ENCODE results near the gene NCOA5. TPM values are rescaled to one million over a fixed set of nuclear protein-coding genes. Genes with fewer than 3 reads are reported as not detected.
A peak's percentile ranks its signal among the peaks of the same experiment; 100 is the strongest.

Gene NCOA5
- total and polyA plus RNA-seq, 10 donors, result 14.3 to 33.2 (median 27.7) TPM

- Histone ChIP-seq H3K36me3 (peaks cover 0 to 38% (median 29%) of the 10 kb centered on the region in 6 donors), H3K4me3 (peak overlapping the region in 7 of 8 donors; percentile 56 to 90 (median 59)), H3K9me3 (no peaks in the 10 kb centered on the region), H3K27ac (peak overlapping the region in 5 of 8 donors; percentile 86 to 93 (median 88)), H3K4me1 (peaks cover 28 to 72% (median 53%) of the 10 kb centered on the region in 6 donors), H3K27me3 (replicated peaks in 1 of 7) (no peaks in the 10 kb centered on the region)
- no peak for DNase-seq
- TF ChIP-seq, protein P1, sequence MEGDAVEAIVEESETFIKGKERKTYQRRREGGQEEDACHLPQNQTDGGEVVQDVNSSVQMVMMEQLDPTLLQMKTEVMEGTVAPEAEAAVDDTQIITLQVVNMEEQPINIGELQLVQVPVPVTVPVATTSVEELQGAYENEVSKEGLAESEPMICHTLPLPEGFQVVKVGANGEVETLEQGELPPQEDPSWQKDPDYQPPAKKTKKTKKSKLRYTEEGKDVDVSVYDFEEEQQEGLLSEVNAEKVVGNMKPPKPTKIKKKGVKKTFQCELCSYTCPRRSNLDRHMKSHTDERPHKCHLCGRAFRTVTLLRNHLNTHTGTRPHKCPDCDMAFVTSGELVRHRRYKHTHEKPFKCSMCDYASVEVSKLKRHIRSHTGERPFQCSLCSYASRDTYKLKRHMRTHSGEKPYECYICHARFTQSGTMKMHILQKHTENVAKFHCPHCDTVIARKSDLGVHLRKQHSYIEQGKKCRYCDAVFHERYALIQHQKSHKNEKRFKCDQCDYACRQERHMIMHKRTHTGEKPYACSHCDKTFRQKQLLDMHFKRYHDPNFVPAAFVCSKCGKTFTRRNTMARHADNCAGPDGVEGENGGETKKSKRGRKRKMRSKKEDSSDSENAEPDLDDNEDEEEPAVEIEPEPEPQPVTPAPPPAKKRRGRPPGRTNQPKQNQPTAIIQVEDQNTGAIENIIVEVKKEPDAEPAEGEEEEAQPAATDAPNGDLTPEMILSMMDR (IDR thresholded peaks at IDR 0.05 in 8 of 11, conservative IDR thresholded peaks at IDR 0.05 in 3 of 11), result no peak
- TF ChIP-seq POLR2AphosphoS5 (IDR thresholded peaks at IDR 0.05) (no peak), POLR2A (IDR thresholded peaks at IDR 0.05) (no peak)
- intact Hi-C loops (cut with DNase I; ENCODE audit: low total_unique reads), result no loop called here
- WGBS, 5 donors, result 72 to 93% (median 82%) methylated on average over 2 of the region's 2 CpGs
Observed at GRCh38 chr20:46120136-46120535, 30.4 kb upstream of the NCOA5 start.

DNA sequence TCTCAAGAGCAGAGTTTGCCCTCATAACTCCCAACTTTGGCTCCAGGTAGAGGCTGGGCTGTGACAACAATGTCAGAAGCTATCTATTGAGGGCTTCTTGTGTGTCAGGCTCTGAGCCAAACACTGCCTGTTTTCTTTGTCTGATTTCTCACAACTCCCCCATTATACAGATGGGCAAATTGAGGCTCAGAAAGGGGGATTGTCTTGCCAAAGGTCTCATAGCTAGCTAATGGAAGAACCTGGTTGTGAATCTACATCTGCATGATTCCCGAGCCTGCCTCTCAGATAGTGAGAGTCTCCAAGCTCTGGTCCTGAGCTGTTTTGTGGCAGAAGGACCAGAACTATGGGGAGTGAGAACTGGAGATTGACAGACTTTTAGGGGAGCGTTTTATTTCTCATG is 29.8 kb upstream of the NCOA5 start:
- Histone ChIP-seq H3K27me3 (replicated peaks in 1 of 7) (no peaks in the 10 kb centered on the region), H3K27ac (peak overlapping the region in 7 of 8 donors; percentile 81 to 93 (median 87)), H3K4me3 (peak overlapping the region; percentile 24 to 90 (median 58)), H3K4me1 (peaks cover 28 to 72% (median 53%) of the 10 kb centered on the region in 6 donors), H3K9me3 (no peaks in the 10 kb centered on the region), H3K36me3 (peaks cover 0 to 33% (median 27%) of the 10 kb centered on the region in 6 donors)
- TF ChIP-seq POLR2A (IDR thresholded peaks at IDR 0.05) (no peak), POLR2AphosphoS5 (IDR thresholded peaks at IDR 0.05) (no peak)
- TF ChIP-seq, protein P1 (IDR thresholded peaks at IDR 0.05 in 8 of 11, conservative IDR thresholded peaks at IDR 0.05 in 3 of 11), result no peak
- intact Hi-C loops (cut with DNase I; ENCODE audit: low total_unique reads), result no loop called here
- 63 to 88% (median 70%) methylated on average over 2 of the region's 2 CpGs for whole genome bisulfite sequencing, 5 donors
- DNase-seq, result no peak

- H3K27me3 ChIP-seq (replicated peaks in 1 of 7), result no peaks in the 10 kb centered on the region
- peak overlapping the region; percentile 56 to 90 (median 58) for H3K4me3 ChIP-seq
- H3K27ac ChIP-seq, result peak overlapping the region; percentile 22 to 93 (median 86)
- H3K4me1 ChIP-seq, result peaks cover 28 to 72% (median 53%) of the 10 kb centered on the region in 6 donors
- no peak for DNase-seq
- peaks cover 0 to 28% (median 24%) of the 10 kb centered on the region in 6 donors for H3K36me3 ChIP-seq
- intact Hi-C loops (cut with DNase I; ENCODE audit: low total_unique reads), result no loop called here
- TF ChIP-seq POLR2AphosphoS5 (IDR thresholded peaks at IDR 0.05), result no peak
- TF ChIP-seq, protein P1 (IDR thresholded peaks at IDR 0.05 in 8 of 11, conservative IDR thresholded peaks at IDR 0.05 in 3 of 11), result no peak
- no peak for TF ChIP-seq POLR2A (IDR thresholded peaks at IDR 0.05)
- WGBS, 5 donors, result 35 to 47% (median 42%) methylated on average over 2 of the region's 2 CpGs
- H3K9me3 ChIP-seq, result no peaks in the 10 kb centered on the region
Observed at GRCh38 chr20:46119028-46119546, 29.3 kb upstream of the NCOA5 start.

DNA sequence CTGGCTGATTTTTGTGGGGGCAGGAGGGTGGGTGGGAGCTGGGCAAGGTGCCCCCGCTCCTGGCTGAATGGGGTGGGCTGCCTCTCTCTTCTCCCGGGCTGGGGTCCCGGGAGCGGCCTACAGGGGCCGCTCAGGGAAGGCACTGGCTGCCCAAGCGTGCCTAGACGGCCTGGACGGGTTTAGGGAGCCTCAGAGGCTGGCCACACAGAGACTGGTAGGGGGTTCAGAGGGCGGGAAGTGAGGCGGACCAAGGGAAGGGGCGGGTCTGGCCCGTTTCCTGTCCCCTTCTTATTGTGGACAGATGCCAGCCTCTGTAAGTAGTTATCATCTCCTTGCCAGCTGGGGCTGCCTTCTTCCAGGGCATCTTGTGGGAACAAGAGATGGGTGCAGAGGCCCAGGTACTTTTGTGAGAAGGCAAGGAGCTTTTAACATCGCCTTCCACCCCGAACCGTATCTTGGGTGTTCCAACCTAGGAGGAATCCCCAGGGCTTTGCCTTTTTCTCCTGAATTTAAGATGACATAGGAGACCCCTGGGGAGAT is 28.8 kb upstream of the NCOA5 start:
- H3K27ac ChIP-seq, result peak overlapping the region; percentile 22 to 93 (median 86)
- TF ChIP-seq POLR2A (IDR thresholded peaks at IDR 0.05) (no peak), POLR2AphosphoS5 (IDR thresholded peaks at IDR 0.05) (no peak)
- TF ChIP-seq, protein P1 (IDR thresholded peaks at IDR 0.05 in 8 of 11, conservative IDR thresholded peaks at IDR 0.05 in 3 of 11), result no peak
- intact Hi-C loops (cut with DNase I; ENCODE audit: low total_unique reads), result no loop called here
- H3K4me3 ChIP-seq, result peak overlapping the region; percentile 56 to 90 (median 58)
- H3K9me3 ChIP-seq, result no peaks in the 10 kb centered on the region
- 7 to 12% (median 8%) methylated on average over 13 to 15 of the region's 15 CpGs for WGBS, 5 donors
- H3K4me1 ChIP-seq, result peaks cover 28 to 71% (median 53%) of the 10 kb centered on the region in 6 donors
- peaks cover 0 to 23% (median 19%) of the 10 kb centered on the region in 6 donors for H3K36me3 ChIP-seq
- peak; percentile 87 for DNase-seq
- no peaks in the 10 kb centered on the region for H3K27me3 ChIP-seq (replicated peaks in 1 of 7)
